AML-193 (cell line): ENCODE data around the gene HSF2BP.
"Not testable (repeated sequence)": the region's sequence is repeated elsewhere in the genome, so short reads cannot be mapped to it uniquely, and the experiment has no call there.

Experiments used
- DNase-seq, 2 experiments: peaks; one replicate each; lab custom pipeline; 2025; lab: John Stamatoyannopoulos, UW

The HSF2BP gene

DNA sequence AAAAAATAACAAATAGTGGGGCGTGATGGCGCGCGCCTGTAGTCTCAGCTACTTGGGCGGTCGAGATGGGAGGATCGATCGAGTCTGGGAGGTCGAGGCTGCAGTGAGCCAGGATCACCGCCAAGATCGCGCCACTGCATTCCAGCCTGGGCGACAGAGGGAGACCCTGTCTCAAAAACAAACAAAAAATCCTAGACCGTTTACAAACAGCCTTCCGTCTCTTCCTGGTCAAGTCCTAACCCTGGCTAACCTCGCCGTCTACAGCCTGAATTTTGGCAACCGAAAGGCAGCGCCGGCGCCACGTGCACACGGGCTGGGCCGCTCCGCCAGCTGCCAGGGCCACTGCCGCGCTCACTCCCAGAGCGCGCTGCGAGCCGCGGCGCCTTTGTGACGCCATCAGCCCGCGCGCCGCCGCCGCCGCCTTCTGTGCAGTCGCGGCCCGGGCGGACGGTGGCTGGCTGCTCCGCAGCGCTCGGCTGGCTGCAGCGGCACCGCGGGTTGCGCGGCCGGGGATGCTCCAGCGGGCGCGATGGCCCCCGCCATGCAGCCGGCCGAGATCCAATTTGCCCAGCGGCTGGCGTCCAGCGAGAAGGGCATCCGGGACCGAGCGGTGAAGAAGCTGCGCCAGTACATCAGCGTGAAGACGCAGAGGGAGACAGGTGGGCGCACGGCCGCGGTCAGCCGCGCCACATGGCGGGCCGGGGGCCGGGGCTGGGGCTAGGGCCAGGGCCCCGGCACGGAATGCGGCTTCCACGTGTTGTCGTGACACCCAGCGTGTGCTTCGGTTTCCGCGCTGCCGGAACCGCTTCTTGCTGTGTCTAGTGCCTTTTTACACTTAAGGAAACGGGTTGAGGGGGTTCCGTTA, at the start of gene HSF2BP, which contains the start of gene RRP1B:
TSS of gene HSF2BP (minus strand) at position 353 of the 865 bp plus-strand sequence. CDS start 1,392 bp downstream, outside the sequence.
TSS of gene RRP1B (plus strand) at position 425 of the 865 bp plus-strand sequence. CDS start at position 530, 105 bp downstream.
- DNase-seq: peak; percentile 47 to 58

DNA sequence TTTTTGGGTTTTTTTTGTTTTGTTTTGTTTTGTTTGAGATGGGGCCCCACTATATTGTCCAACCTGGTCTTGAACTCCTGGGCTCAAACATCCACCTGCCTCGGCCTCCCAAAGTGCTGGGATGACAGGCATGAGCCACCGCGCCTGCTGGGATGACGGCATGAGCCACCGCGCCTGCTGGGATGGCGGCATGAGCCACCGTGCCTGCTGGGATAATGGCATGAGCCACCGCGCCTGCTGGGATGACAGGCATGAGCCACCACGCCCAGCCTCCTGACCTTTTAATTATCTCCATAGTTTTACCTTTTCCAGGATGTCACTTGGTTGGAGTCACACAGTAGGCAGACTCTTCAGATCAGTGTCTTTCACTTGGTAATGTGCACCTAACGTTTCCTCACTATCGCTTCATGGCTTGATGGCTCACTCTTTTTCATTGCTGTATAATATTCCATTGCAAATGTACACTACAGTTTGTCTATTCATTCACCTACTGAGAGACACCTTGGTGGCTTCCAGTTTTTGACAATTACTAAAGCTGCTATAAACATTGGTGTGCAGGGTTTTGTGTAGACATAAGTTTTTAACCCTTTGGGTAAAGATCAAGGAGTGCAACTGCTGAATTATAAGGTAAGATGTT, 49.6 kb upstream of the HSF2BP start:
- no peak for DNase-seq

DNA sequence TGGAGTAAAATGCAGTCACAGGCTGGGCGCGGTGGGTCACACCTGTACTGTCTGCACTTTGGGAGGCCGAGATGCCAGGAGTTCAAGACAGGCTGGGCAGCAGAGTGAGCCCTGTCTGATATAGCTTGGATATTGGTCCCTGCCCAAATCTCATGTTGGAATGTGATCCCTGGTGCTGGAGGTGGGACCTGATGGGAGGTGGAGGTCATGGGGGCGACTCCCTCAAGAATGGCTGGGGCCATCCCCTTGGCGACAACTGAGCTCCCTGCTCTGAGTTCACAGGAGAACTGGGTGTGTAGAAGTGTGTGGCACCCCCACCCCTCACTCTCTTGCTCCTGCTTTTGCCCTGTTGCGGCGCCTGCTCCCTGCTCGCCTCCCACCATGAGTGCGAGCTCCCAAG, 48.2 kb upstream of the HSF2BP start:
- no peak for DNase-seq

DNA sequence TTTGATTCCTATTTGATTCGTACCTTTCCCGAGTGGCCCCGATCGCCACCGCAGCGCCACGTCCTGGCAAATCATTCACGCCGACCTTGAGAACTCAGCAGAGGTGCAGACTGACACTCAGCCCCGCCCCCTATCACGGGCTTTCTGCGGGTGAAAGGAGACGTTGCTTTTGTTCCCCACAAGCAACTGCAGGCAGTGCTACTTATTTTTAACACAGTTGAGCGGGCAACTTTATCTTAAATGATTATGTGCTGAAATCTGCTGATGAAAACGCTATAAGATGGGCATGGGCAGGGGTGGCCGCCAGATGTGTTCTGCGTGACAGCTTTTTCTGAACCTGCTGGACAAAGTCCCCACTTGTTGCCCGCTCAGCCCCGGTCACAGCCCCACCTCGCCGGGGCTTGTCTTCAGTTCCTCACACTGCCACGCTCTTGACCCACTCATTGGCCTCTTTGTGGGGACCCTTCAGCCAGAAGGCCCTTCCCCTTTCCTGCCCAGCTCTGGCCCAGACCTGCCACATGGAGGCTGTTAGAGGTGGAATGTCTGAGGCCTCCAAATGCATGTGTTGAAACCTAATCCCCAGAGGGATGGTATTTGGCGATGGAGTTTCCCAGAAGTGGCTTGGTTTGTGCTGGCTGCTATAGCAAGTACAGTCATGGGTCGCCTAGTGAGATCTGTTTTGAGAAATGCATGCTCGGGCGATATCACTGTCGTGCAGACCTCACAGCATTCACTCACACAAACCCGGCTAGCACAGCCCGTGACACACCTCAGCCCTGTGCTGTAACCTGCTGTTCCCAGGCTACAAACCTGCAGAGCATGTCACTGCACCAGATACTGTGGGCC, 44.0 kb upstream of the HSF2BP start:
- no peak for DNase-seq

DNA sequence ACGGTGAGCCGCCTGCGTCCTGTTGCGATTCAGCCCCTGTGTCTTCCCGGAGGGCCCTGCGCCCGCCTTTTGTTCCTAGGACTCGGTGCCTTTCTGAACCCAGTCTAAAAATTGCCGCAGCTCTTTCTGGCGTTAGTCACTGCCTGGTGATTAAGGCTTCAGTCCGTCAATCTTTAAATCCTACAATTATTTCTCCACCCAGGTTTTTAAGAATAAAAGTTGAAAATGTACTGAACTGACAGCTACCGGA, 43.4 kb upstream of the HSF2BP start:
- DNase-seq: no peak

DNA sequence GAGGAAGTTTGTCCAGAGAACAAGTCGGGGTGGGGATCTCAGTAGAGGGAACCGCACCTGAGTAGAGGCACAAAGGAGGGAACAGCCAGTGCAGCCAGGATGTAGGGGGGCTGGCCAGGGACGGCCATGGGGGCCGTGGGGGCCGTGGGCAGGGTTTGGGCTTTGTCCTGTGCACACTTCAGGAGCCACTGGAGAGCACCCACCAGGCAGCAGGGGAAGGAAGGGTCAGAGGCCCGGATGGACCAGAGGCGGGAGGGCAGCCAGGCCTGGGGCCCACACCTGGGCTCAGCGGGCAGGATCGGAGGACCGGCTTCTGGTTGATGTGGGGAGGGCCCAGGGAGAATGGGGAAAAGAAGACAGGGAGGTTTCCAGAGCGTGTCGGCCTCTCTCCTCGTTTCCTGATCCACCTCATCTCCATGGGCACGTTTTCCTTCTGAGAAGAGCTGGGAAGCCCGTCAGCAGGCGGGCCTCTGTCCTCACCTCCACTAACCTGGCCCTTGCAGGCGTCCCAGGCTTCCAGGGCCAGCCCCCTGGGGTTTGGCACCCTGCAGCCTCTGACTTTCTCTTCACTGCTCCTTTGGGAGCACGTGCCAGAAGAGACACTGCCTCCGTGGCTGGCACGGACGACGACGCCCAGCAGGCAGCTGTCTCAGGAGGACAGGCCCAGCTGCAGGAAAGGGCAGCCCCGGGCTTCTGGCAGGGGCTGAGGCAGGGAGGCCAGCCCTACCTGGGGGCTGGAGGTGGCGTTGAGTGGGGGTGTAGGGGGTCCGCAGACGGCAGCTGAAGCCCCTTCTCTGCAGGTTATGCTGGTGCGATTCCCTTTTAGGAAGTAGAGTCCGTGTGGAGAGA, 42.9 kb upstream of the HSF2BP start:
- DNase-seq: no peak

DNA sequence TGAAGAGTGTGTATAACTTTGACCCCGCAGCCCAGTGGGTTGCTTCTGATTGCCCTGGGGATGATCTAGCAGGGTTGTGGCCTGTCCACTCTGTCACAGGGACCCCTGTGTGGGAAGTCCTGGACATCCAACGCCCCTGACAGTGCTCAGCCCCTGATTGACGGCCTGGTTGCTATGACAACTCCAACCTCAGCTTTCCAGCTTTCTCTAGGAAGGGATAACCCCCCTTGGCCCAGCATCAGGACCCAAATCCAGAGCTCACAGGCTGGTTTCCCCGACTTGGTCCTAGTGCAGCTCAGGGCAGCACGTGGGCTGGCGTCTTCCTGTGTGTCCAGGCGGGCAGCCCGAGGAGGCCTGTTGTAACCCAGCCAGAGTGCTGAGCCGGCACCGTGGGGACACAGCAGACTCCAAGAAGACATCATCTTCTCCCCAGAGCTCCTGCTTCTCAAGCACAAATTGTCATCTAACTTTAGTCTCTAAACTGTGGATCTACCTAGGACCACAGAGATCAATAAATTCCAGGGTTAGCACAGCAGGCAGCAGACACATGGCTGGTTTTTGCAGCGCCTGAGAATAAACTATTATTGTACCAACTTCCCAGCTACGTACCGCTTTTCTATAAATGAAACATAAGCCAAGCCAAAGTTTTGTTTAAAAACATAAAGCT, 40.8 kb upstream of the HSF2BP start:
- DNase-seq: no peak

DNA sequence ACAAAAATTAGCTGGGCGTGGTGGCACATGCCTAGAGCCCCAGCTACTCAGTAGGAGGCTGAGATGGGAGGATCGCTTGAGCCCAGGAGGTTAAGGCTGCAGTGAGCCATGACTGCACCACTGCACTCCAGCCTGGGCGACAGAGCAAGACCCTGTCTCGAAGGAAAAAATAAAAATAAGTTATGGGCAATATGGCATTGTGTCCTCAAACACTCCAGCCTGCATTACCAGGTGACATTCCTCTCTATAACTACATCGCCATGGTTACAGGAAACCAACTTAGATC, 40.1 kb upstream of the HSF2BP start:
- not testable (repeated sequence) for DNase-seq

DNA sequence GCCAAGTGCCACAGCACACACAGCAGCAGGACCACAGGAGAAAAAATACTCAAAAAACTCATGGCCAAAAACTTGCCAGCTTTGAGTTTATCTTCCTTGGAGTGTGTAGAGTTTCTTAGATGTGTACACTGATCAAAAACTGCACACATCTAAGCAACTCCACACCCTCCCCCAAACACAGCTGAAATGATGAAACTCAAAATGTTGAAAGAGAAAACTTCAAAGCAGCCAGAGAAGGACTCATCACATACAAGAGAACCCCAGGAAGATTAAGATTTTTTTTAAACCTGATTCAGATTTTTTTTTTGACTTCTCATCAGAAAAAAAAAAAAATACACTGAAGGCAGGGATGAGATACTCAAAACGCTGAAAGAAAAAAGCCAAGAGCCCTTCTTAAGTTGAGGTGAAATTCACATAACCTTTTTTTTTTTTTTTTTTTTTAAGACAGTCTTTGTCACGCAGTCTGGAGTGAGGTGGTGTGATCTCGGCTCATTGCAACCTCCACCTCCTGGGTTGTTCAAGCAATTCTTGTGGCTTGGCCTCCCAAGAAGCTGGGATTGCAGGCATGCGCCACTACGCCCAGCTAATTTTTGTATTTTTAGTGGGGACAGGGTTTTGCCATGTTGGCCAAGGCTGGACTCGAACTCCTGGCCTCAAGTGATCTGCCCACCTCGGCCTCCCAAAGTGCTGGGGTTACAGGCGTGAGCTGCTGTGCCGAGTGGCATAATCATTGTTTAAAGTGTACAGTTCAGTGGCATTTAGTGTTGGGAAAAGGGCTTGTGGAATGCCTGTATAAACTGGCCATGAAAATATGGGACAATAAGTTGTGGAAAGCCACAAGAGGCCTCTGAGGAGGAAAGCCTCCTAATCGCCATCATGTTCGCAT, 38.7 kb upstream of the HSF2BP start:
- no peak for DNase-seq

DNA sequence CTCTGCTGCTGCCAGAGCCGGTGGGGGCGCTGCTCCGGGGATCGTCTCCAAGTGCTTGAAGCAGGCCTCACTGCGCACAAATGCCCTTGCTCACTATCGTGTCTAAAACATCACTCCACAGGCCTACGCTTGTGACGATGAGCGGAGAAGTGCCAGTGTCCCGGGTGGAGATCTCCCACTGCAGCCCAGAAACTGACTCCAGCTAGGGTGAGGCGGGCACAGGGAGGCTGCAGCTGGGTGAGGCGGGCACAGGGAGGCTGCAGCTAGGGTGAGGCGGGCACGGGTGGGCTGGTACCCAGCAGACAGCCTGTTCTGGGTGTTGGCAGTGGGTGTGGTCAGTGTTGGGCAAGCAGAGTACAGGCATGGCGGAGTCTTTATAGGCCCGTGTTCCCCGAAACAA, 36.9 kb upstream of the HSF2BP start:
- no peak for DNase-seq

DNA sequence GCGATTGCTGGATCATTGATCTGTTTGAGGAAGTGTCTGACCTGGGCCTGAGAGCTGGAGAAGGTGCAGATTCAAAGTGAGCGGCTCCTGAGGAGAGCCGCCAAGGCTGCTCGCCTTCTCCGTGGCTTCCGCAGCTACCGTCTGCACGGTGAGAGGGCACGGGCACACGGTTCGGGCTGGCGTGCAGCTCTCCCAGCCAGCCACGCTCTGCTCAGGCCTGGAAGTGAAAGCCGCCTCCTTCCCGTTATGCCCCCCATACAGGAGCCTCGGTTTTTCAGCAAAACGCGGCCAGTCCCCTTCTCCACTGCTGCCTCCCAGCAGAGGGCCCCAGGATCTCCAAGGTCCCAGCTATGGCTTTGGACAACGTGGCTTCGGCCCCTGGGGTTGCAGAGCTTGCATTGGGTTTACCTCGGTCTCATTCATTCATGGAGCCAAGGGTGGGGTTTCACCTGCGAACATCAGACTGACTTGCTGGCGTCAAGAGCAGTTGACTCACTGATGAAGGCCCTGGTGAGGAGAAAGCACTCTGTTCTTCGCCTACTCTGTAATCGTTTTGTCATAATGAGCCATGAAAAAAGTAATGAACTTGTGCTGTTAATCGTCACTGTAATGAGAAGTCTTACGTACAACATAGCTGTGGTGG, 35.3 kb upstream of the HSF2BP start:
- DNase-seq: no peak

DNA sequence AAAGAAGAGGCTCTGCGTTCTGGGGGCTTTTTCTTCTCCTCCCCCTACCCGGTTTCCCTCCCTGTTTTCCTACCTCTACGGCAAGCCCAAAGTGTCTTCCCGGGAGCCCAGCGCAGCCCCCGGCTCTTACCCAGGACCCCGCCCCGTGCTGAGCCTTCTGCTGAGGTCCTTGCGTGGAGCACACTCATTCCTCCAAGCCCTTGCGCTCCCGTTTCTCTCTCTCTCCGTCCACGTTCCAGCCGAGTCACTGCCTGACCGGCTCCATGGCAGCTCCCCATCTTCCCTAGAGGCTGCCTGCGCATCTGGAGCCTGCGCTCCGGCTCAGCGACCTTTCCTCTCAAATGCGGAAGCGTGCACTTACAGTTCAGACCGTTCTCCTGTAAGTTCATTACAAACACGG, 34.7 kb upstream of the HSF2BP start:
- no peak for DNase-seq

DNA sequence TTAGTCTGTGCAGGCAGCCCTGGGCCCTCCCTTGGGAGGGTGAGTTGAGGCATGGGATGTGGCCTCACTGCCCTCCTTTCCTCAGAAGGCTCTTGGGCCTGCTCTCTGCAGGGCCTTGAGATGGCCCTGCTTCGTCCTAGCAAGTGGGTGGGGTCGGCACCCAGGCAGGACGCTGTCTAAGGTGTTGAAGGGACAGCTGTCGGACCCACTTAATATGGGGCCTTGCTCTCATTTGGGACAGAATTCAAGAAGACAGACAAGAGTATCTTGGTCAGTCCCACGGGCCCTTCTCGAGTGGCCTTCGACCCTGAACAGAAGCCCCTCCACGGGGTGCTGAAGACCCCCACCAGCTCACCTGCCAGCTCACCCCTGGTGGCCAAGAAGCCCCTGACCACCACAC, 33.7 kb upstream of the HSF2BP start:
- DNase-seq: no peak

DNA sequence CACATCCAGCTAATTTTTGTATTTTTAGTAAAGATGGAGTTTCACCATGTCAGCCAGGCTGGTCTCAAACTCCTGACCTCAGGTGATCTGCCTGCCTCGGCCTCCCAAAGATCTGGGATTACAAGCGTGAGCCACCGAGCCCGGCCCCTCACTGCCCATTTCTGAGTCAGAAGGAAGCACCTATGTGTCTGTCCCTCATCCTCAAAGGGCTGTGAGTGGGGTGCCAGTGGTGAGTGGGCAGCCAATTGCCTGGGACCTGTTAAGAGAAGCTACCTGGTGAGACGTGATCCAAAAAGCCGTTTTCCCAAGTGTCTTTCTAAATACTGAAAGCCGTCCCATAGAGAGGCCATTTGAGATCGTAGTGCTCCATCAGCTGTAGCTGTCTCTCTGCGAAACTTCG, 32.5 kb upstream of the HSF2BP start:
- DNase-seq: no peak

DNA sequence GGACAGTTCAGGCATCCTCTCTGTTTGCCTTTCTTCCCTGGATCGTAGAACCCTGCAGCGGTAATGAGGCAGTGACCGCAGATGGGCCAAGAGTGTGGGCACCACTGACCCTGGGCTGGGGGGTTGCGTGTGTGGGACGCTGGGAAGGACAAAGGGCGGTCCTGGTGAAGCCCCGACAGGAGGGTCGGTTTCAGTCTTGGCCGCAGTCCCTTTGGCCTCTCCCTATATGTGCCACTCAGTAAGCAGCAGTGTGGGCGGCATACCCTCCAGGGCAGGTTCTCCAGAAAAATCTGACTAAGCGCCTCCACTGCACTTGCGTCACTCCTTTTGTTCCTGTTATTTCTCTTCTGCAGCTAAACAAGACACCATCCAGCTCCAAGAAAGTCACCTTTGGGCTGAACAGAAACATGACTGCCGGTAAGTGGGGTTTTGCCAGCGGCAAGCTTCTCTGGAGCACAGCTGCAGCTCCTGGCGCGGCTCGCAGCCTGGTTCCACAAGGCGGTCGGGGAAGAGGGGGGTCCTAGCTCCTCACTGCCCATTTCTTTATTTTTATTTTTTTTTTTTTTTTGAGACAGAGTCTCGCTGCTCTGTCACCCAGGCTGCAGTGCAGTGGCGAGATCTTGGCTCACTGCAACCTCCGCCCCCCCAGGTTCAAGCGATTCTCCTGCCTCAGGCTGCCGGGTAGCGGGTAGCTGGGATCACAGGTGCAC, 32.0 kb upstream of the HSF2BP start:
- no peak for DNase-seq

DNA sequence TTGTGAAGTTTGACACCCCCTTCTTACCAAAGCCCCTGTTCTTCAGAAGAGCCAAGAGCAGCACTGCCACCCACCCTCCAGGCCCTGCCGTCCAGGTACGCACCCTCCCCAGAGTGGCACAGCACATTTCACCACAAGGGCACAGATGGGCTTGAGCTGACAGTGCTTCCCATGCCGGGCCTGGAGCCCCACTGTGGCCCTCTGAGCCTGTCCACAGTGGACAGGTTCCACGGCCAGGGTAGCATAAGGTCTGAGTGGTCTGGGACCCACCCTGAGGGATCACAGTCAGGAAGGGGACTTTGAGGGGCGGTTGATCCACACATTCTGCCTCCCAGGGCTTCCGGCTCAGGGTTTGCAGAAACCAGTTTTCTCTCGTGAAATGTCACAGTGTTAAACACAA, 31.1 kb upstream of the HSF2BP start:
- DNase-seq: no peak

DNA sequence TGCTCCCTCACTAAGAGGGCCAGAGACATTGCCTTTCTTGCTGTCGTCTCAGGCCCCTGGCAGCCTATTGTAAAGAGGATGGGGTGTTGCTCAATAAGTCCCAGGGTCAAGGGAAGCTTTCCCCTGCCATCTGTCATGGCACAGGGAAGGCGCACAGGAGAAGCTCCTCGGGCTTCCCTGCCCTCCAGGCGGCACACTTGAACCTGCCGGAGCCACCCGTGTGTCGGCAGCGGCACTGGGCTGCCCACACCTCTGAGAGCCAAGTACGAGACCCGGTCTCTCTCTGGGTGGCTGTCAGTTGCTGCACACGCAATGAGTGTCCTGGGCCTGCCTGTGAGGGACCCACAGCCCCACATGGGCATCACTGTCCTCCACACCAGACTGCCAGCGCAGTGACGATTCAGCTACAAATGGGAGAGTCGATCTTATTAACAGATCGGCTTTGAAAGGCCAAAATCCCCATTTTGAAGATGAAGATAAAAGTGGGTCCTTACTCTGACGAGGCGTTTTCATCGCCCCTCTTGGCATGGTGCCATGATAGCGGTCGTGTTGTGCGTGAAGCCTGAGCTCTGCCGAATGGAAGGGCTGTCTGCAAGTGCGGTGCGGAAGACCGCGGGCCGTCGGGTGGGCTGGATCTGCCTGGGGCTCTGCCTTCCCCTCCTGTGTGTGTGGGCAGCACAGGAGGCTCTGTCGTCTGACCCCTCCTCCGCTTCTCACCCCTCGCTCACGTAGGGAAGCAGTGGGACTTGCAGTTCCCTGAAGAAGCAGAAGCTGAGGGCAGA, 30.5 kb upstream of the HSF2BP start:
- DNase-seq: no peak

DNA sequence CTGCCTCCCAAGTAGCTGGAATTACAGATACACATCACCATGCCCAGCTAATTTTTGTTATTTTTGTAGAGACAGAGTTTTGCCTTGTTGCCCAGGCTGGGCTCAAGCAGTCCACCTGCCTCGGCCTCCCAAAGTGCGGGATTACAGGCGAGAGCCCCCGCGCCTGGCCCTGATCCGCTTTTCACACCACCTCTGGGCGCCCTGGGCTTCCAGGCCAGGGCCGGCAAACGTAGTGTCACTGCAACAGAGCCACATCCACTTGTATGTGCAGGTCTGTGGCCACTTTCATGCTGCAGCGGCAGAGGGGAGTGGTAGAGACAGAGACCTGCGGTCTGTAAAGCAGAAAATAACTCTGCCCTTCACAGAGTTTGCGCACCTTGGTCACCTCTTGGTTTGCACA, 29.6 kb upstream of the HSF2BP start:
- no peak for DNase-seq
